ENCODE measurements around the gene LEF1.

LEF1 gene

GRCh38 chr4:108034565-108034964 lies 134.2 kb downstream of the LEF1 start:
- no peak for ATAC-seq
- TF ChIP-seq POU6F1 (CRISPR knock-in tag; IDR thresholded peaks at IDR 0.05; ENCODE audit: borderline replicate concordance, low read depth), result no peak
- no peak for TF ChIP-seq OSR1 (CRISPR knock-in tag; IDR thresholded peaks at IDR 0.05)
- no peak for TF ChIP-seq ZNF70 (CRISPR knock-in tag; IDR thresholded peaks at IDR 0.05)
- no peak for TF ChIP-seq TSHZ2 (CRISPR knock-in tag; IDR thresholded peaks at IDR 0.05)
- TF ChIP-seq CSRNP3 (CRISPR knock-in tag; IDR thresholded peaks at IDR 0.05), result no peak
- TF ChIP-seq CSDC2 (CRISPR knock-in tag; IDR thresholded peaks at IDR 0.05), result no peak

- no peak for ATAC-seq
- TF ChIP-seq ZC3H10 (CRISPR knock-in tag; IDR thresholded peaks at IDR 0.05) (no peak), ISL1 (CRISPR knock-in tag; IDR thresholded peaks at IDR 0.05) (no peak), ZFP3 (CRISPR knock-in tag; IDR thresholded peaks at IDR 0.05) (no peak), GLIS3 (CRISPR knock-in tag; IDR thresholded peaks at IDR 0.05) (no peak), TSHZ2 (CRISPR knock-in tag; IDR thresholded peaks at IDR 0.05) (no peak), ZNF8 (CRISPR knock-in tag; IDR thresholded peaks at IDR 0.05) (no peak), BACH2 (CRISPR knock-in tag; IDR thresholded peaks at IDR 0.05; ENCODE audit: borderline replicate concordance) (no peak), SNAI2 (CRISPR knock-in tag; IDR thresholded peaks at IDR 0.05) (no peak), ESRRG (CRISPR knock-in tag; IDR thresholded peaks at IDR 0.05) (no peak), CSRNP3 (CRISPR knock-in tag; IDR thresholded peaks at IDR 0.05) (no peak), TOX (CRISPR knock-in tag; IDR thresholded peaks at IDR 0.05; ENCODE audit: borderline replicate concordance) (no peak), POU6F1 (CRISPR knock-in tag; IDR thresholded peaks at IDR 0.05; ENCODE audit: borderline replicate concordance, low read depth) (no peak), ZFP30 (CRISPR knock-in tag; IDR thresholded peaks at IDR 0.05) (no peak), CREB5 (CRISPR knock-in tag; IDR thresholded peaks at IDR 0.05; ENCODE audit: low read depth) (no peak), ARNTL (CRISPR knock-in tag; IDR thresholded peaks at IDR 0.05; ENCODE audit: borderline replicate concordance, low read depth) (no peak), PATZ1 (CRISPR knock-in tag; IDR thresholded peaks at IDR 0.05; ENCODE audit: borderline replicate concordance) (no peak), TCF4 (CRISPR knock-in tag; IDR thresholded peaks at IDR 0.05; ENCODE audit: borderline replicate concordance) (no peak), RARB (CRISPR knock-in tag; IDR thresholded peaks at IDR 0.05) (no peak), ZNF565 (CRISPR knock-in tag; conservative IDR thresholded peaks at IDR 0.05; ENCODE audit: low read depth) (no peak), ZNF70 (CRISPR knock-in tag; IDR thresholded peaks at IDR 0.05) (no peak)
Observed at GRCh38 chr4:108033348-108033747, 135.4 kb downstream of the LEF1 start.

Data from SK-N-SH treated with all-trans-retinoic acid at 6 μM for 48 hours (cell line).